ENCODE data around the gene TAOK3.

Gene TAOK3

DNA sequence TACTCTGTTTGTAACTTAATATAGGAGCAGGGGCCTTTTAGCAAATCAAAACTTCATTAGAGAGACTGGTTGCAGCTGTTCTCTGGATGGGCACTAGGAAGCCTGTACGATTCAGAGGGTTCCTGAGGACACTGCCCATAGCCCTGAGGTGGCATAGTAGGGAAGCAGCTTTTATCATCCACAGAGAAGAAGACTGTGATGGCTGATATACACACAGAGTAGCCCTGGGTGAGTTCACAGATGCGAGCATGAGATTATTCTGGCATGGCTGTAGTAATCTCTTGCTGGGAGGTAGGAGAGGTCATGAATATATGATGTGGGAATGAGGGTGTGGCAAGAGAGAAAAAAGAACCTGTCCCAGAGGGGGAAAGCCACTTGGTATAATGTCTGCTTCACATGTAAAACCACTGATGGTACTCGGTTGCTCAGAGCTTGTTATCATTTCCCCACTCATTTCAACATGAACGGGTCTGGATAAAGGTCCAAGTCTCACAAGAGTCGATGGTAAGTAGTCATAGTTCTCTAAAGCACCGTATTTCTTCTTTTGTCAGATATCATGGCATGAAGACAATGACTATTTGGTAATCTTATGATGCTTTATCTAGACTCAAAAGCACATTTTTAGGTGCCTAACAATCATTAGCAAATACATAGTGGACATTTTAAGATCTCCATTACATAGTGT is 184.8 kb downstream of the TAOK3 start:
- 0 out of 2 replicates have a peak, but pooled peaks cover 3% of the 10 kb centered on the region for H4K20me1 ChIP-seq (ENCODE audit: control insufficient read depth, insufficient read depth, low read depth, low read length)
- H3K79me2 ChIP-seq (ENCODE audit: control insufficient read depth, low read length) = no peaks in the 10 kb centered on the region
- H3K36me3 ChIP-seq (ENCODE audit: control insufficient read depth, low read length) = peaks cover 27% of the 10 kb centered on the region
- H3K4me3 ChIP-seq (ENCODE audit: low read length) = no peak overlapping the region
- no peak overlapping the region for H3K27ac ChIP-seq (ENCODE audit: low read depth, low read length)
- H3K4me2 ChIP-seq (ENCODE audit: low read length) = no peak overlapping the region
- no peaks in the 10 kb centered on the region for H3K9me3 ChIP-seq (ENCODE audit: control insufficient read depth, insufficient read depth, low read length)
- peaks cover 11% of the 10 kb centered on the region; the same call in 1 of the 2 replicates for H3F3A ChIP-seq (ENCODE audit: control insufficient read depth, insufficient read depth)
- H3K4me1 ChIP-seq (ENCODE audit: control insufficient read depth, low read length) = peaks cover 3% of the 10 kb centered on the region; the same call in 1 of the 2 replicates
- no peaks in the 10 kb centered on the region for H3K9me2 ChIP-seq (replicated peaks; ENCODE audit: control insufficient read depth, low read length)
- H3K27me3 ChIP-seq (ENCODE audit: control insufficient read depth, low read length) = no peaks in the 10 kb centered on the region
- TF ChIP-seq, protein P1, sequence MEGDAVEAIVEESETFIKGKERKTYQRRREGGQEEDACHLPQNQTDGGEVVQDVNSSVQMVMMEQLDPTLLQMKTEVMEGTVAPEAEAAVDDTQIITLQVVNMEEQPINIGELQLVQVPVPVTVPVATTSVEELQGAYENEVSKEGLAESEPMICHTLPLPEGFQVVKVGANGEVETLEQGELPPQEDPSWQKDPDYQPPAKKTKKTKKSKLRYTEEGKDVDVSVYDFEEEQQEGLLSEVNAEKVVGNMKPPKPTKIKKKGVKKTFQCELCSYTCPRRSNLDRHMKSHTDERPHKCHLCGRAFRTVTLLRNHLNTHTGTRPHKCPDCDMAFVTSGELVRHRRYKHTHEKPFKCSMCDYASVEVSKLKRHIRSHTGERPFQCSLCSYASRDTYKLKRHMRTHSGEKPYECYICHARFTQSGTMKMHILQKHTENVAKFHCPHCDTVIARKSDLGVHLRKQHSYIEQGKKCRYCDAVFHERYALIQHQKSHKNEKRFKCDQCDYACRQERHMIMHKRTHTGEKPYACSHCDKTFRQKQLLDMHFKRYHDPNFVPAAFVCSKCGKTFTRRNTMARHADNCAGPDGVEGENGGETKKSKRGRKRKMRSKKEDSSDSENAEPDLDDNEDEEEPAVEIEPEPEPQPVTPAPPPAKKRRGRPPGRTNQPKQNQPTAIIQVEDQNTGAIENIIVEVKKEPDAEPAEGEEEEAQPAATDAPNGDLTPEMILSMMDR (IDR thresholded peaks at IDR 0.05; ENCODE audit: low read depth, low read length, poor library complexity, severe bottlenecking) = no peak
- no peak for TF ChIP-seq EZH2phosphoT487 (IDR thresholded peaks at IDR 0.05; ENCODE audit: borderline replicate concordance, low read length)

GRCh38 chr12:118185602-118186397 is 186.9 kb downstream of the TAOK3 start:
- Histone ChIP-seq H3K4me2 (ENCODE audit: low read length) (no peak overlapping the region), H3K4me1 (ENCODE audit: control insufficient read depth, low read length) (peaks cover 11% of the 10 kb centered on the region)

DNA sequence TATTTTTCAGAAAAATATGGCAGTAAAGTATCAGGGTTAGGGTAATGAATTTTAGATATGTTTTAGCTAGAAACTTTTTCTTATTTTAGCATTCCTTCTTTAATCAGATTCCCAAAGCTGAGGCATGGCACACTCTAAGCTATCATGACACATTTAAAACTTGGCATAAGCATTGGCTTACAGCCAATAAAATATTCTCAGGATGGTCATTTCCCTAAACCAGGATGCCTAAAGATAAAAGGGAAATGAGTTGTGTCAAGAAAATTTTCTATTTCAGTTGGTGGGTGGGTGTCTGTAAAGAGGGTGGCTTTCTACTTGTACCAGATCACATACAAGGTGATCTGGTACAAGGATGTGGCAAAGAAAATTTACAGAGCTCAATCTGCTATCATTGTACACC is 189.0 kb downstream of the TAOK3 start:
- H3K36me3 ChIP-seq (ENCODE audit: control insufficient read depth, low read length) = peaks cover 36% of the 10 kb centered on the region
- no peak overlapping the region for H3K4me2 ChIP-seq (ENCODE audit: low read length)
- no peaks in the 10 kb centered on the region for H3K9me3 ChIP-seq (ENCODE audit: control insufficient read depth, insufficient read depth, low read length)
- H3K4me1 ChIP-seq (ENCODE audit: control insufficient read depth, low read length) = peaks cover 11% of the 10 kb centered on the region
- no peak overlapping the region for H3K27ac ChIP-seq (ENCODE audit: low read depth, low read length)
- H3F3A ChIP-seq (ENCODE audit: control insufficient read depth, insufficient read depth) = peaks cover 14% of the 10 kb centered on the region; the same call in 1 of the 2 replicates
- no peaks in the 10 kb centered on the region for H3K27me3 ChIP-seq (ENCODE audit: control insufficient read depth, low read length)
- H3K79me2 ChIP-seq (ENCODE audit: control insufficient read depth, low read length) = no peaks in the 10 kb centered on the region
- H4K20me1 ChIP-seq (ENCODE audit: control insufficient read depth, insufficient read depth, low read depth, low read length) = 0 out of 2 replicates have a peak, but pooled peaks cover 3% of the 10 kb centered on the region
- no peak for TF ChIP-seq EZH2phosphoT487 (IDR thresholded peaks at IDR 0.05; ENCODE audit: borderline replicate concordance, low read length)
- TF ChIP-seq, protein P1 (IDR thresholded peaks at IDR 0.05; ENCODE audit: low read depth, low read length, poor library complexity, severe bottlenecking) = no peak
- H3K9me2 ChIP-seq (replicated peaks; ENCODE audit: control insufficient read depth, low read length) = no peaks in the 10 kb centered on the region
- H3K4me3 ChIP-seq (ENCODE audit: low read length) = no peak overlapping the region

More at GRCh38 chr12:118185602-118186397, 186.9 kb downstream of the TAOK3 start:
- Histone ChIP-seq H3K27ac (ENCODE audit: low read depth, low read length) (no peak overlapping the region), H3K36me3 (ENCODE audit: control insufficient read depth, low read length) (peaks cover 34% of the 10 kb centered on the region), H3K9me2 (replicated peaks; ENCODE audit: control insufficient read depth, low read length) (no peaks in the 10 kb centered on the region), H3K4me3 (ENCODE audit: low read length) (no peak overlapping the region), H3F3A (ENCODE audit: control insufficient read depth, insufficient read depth) (peaks cover 14% of the 10 kb centered on the region; the same call in 1 of the 2 replicates), H3K79me2 (ENCODE audit: control insufficient read depth, low read length) (no peaks in the 10 kb centered on the region), H3K27me3 (ENCODE audit: control insufficient read depth, low read length) (no peaks in the 10 kb centered on the region), H3K9me3 (ENCODE audit: control insufficient read depth, insufficient read depth, low read length) (no peaks in the 10 kb centered on the region), H4K20me1 (ENCODE audit: control insufficient read depth, insufficient read depth, low read depth, low read length) (0 out of 2 replicates have a peak, but pooled peaks cover 3% of the 10 kb centered on the region)
- TF ChIP-seq EZH2phosphoT487 (IDR thresholded peaks at IDR 0.05; ENCODE audit: borderline replicate concordance, low read length) = no peak
- TF ChIP-seq, protein P1 (IDR thresholded peaks at IDR 0.05; ENCODE audit: low read depth, low read length, poor library complexity, severe bottlenecking) = no peak

All from DOHH2 (cell line).